GM20000 (cell line): ENCODE results near the gene HINFP.
"Not testable (repeated sequence)": the region's sequence is repeated elsewhere in the genome, so short reads cannot be mapped to it uniquely, and the experiment has no call there.

ENCODE experiments used
- DNase-seq: peaks from one replicate; pipeline ENCODE4 v3.0.0; 2012; ENCODE audit warnings: low spot score
- TF ChIP-seq, protein P1 (sequence below): IDR thresholded peaks from 2 replicates; pipeline ENCODE4 v1.5.1; 2012; ENCODE audit warnings: mild to moderate bottlenecking, control low read depth; ENCODE audit errors: extremely low read depth, missing control alignments

The HINFP gene

DNA sequence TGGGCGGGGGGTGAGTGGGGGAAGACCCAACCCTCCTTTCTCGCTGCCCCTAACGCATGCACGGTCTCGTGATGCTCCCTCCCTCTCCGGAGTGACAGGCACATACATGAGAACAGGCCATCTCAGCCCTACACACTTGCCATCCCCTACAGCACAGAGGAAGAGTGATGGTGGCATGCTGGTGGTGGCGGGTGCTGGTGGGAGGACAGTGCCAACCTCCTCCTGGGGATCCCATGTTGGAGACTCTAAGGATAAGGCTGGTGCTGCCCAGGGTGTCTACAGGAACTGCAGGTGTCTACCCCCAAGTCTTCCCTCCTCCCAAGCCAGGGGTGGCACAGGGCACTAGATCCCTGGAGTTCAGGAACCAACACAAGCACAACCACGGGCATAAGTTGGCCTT lies 40.5 kb downstream of the HINFP start:
- TF ChIP-seq, protein P1, sequence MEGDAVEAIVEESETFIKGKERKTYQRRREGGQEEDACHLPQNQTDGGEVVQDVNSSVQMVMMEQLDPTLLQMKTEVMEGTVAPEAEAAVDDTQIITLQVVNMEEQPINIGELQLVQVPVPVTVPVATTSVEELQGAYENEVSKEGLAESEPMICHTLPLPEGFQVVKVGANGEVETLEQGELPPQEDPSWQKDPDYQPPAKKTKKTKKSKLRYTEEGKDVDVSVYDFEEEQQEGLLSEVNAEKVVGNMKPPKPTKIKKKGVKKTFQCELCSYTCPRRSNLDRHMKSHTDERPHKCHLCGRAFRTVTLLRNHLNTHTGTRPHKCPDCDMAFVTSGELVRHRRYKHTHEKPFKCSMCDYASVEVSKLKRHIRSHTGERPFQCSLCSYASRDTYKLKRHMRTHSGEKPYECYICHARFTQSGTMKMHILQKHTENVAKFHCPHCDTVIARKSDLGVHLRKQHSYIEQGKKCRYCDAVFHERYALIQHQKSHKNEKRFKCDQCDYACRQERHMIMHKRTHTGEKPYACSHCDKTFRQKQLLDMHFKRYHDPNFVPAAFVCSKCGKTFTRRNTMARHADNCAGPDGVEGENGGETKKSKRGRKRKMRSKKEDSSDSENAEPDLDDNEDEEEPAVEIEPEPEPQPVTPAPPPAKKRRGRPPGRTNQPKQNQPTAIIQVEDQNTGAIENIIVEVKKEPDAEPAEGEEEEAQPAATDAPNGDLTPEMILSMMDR: no peak
- no peak for DNase-seq

DNA sequence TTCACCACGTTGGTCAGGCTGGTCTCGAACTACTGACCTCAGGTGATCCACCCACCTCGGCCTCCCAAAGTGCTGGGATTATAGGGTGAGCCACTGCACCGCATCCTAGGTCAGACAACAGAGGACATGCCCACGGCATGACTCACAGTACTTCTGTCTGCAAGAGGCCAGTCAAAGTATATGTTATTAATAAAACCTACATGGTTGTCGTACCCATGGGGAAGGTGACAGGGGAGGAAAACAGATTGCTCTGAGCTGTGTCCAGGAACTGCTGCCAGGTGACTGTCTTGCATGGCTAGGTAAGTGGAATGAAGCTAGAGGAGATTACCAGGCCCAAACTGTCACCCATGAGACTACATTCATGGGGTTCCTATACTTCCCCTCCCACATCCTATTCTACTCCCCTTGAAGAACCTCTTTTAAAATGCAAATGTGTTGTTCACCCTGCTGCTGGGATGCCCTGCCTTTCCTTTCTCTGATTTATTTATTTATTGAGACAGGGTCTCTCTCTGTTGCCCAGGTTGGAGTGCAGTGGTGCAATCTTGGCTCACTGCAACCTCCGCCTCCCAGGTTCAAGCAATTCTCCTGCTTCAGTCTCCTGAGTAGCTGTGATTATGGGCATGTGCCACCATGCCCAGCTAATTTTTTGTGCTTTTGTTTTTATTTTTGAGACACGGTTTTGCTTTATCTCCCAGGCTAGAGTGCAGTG lies 45.1 kb downstream of the HINFP start:
- DNase-seq: no peak
- TF ChIP-seq, protein P1: no peak

DNA sequence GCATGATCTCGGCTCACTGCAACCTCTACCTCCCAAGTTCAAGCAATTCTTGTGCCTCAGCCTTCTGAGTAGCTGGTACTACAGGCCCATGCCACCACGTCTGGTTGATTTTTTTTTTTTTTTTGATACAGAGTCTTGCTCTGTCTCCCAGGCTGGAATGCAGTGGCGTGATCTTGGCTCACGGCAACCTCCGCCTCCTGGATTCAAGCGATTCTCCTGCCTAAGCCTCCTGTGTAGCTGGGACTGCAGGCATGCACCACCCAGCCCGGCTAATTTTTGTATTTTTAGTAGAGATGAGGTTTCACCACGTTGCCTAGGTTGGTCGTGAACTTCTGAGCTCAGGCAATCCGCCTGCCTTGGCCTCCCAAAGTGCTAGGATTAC lies 45.7 kb downstream of the HINFP start:
- not testable (repeated sequence) for DNase-seq

- no peak for DNase-seq
- TF ChIP-seq, protein P1: no peak
These were observed 46.6 kb downstream of the HINFP start for GRCh38 chr11:119167933-119168332.

GRCh38 chr11:119168471-119169281 lies 47.3 kb downstream of the HINFP start, which contains the start of gene NLRX1:
Gene NLRX1, plus strand, starts transcription at chr11:119168725. Its CDS starts 2,679 bp downstream, at chr11:119171404.
- TF ChIP-seq, protein P1: peak; percentile 95
- DNase-seq: peak; percentile 96

DNA sequence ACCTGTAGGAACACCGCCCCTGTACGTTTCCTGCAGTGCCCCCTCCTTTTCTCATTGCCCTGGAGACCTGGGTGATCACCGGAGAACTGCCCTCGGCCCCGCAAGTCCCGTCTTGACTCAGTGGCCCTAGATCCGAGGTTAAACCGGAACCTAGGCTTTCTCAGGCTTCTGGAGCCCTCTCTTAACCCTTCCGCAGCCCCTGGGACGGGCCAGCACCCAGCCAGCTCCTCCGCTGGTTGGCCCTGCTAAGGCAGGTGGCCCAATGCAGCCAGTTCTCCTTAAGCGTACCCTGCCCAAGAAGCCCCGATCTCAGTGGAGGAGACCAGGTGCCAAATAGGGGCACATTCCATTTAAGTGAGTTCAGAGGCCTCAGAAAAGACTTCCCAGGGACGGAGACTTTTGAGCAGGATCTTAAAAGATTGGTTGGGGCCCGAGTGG lies 47.9 kb downstream of the HINFP start:
- peak; percentile 72 for DNase-seq
- TF ChIP-seq, protein P1: no peak

GRCh38 chr11:119172513-119172912 lies 51.1 kb downstream of the HINFP start:
- TF ChIP-seq, protein P1: no peak
- no peak for DNase-seq
